Neutrophil (primary cell): ENCODE results near the gene VEGFD.

Experiments used
- H3K27ac ChIP-seq: fragments of 200-600 bp; sonication (generic); 2 replicates; pipeline ENCODE4 v1.5.1; 2016; ENCODE audit warnings: mild to moderate bottlenecking, moderate library complexity
- H3K27me3 ChIP-seq: fragments of 200-600 bp; sonication (generic); 2 replicates; pipeline ENCODE4 v1.6.0; 2016; ENCODE audit warnings: mild to moderate bottlenecking
- H3K36me3 ChIP-seq: fragments of 200-600 bp; sonication (generic); 2 replicates; pipeline ENCODE4 v1.5.1; 2017
- H3K4me1 ChIP-seq, 2 experiments: fragments of 200-600 bp in 1 of 2; sonication (generic) in 1 of 2; 1 replicate in 1 of 2; 2 replicates in 1 of 2; pipeline versions ENCODE4 v1.5.1 to v1.6.1; 2013 to 2016; ENCODE audit warnings: low read depth in 1 of 2, low read length in 1 of 2, mild to moderate bottlenecking in 1 of 2, moderate library complexity in 1 of 2; ENCODE audit not compliant: control insufficient read depth in 1 of 2, insufficient read depth in 1 of 2
- H3K4me3 ChIP-seq, 2 experiments: fragments of 200-600 bp in 1 of 2; sonication (generic) in 1 of 2; 1 replicate in 1 of 2; 2 replicates in 1 of 2; pipeline ENCODE4 v1.5.1; 2013 to 2016; ENCODE audit warnings: low read depth in 1 of 2, low read length in 1 of 2, mild to moderate bottlenecking in 1 of 2, moderate library complexity in 1 of 2
- H3K9me3 ChIP-seq: fragments of 200-600 bp; sonication (generic); 2 replicates; pipeline ENCODE4 v1.5.1; 2016
- TF ChIP-seq, protein P1 (sequence below): fragments of 200-600 bp; sonication (generic); IDR thresholded peaks from 2 replicates; pipeline ENCODE4 v1.5.1; 2016; ENCODE audit warnings: antibody characterized with exemption

VEGFD gene

DNA sequence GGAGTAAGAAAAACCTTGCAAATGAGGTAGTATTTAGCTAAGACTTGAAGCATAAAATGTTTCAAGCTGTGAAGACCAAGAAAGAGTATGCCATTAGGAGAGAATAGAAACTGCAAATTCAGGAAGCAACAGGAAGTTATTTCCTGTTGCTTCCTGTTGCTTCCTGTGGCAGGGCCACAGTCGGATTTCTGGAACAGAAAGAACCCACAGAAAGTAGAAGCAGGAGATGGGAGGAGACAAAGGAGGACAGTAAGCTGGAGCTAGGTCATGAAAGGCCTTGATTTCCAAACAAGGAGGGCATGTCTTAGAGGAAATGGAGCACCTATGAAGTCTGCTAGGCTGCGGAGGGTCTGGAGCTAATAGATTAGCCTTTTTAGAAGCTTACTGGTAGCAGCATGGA, 86.0 kb downstream of the VEGFD start:
- H3K27ac ChIP-seq, result no peak overlapping the region
- no peak overlapping the region for H3K4me3 ChIP-seq
- TF ChIP-seq, protein P1, sequence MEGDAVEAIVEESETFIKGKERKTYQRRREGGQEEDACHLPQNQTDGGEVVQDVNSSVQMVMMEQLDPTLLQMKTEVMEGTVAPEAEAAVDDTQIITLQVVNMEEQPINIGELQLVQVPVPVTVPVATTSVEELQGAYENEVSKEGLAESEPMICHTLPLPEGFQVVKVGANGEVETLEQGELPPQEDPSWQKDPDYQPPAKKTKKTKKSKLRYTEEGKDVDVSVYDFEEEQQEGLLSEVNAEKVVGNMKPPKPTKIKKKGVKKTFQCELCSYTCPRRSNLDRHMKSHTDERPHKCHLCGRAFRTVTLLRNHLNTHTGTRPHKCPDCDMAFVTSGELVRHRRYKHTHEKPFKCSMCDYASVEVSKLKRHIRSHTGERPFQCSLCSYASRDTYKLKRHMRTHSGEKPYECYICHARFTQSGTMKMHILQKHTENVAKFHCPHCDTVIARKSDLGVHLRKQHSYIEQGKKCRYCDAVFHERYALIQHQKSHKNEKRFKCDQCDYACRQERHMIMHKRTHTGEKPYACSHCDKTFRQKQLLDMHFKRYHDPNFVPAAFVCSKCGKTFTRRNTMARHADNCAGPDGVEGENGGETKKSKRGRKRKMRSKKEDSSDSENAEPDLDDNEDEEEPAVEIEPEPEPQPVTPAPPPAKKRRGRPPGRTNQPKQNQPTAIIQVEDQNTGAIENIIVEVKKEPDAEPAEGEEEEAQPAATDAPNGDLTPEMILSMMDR, result no peak
- H3K4me1 ChIP-seq, result peaks cover 0 to 5% of the 10 kb centered on the region in 2 experiments
- H3K9me3 ChIP-seq, result no peaks in the 10 kb centered on the region
- H3K36me3 ChIP-seq, result no peaks in the 10 kb centered on the region
- H3K27me3 ChIP-seq, result no peaks in the 10 kb centered on the region
